GM19372 (cell line): Measurements from ENCODE around the gene AJAP1.

Experiments used
- ATAC-seq: cut with Tn5 transposase; IDR thresholded peaks from one replicate; pipeline ENCODE4 v1.9.1; 2021; ENCODE audit warnings: mild to moderate bottlenecking, low read depth, moderate library complexity; ENCODE audit not compliant: unreplicated experiment

Gene AJAP1

DNA sequence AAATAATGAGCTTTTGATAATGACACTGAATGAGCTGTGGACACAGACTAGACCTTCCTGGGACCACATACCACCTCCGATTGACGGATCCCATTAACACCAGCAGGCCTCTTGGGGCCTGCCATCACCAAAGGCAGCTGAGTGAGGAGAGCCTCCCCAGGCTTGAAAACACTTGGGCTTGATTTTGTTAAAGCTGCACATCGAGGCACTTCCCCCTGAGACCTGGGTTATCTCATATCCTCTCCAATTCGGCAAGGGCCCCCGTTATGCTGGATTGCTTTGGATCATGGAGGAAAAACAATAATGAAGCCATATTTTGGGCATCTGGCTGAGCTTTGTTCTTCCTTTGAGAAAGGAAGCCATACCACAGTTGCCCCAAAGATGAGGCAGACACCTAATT, 143.0 kb downstream of the AJAP1 start:
- no peak for ATAC-seq

- ATAC-seq = no peak
These were observed 146.9 kb downstream of the AJAP1 start for GRCh38 chr1:4801192-4801924.

DNA sequence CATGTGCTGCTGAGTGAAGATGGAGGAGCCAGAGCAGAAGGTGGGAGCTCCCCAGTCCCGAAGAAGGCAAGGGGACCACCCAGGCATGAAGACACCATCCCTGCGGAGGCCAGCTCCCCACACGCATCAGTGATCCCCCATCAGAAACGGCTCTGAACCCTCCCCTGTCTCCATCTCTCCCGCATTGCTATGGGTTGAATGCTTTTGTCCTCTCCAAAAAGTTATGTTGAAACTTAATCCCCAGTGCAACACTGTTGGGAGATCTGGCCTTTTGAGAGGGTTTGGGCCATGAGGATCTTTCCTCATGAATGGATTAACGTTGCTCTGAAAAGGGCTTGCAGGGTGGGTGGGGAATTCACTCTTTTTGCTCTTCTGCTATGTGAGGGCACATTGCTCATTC, 147.6 kb downstream of the AJAP1 start:
- no peak for ATAC-seq

- no peak for ATAC-seq
These were observed 148.9 kb downstream of the AJAP1 start for GRCh38 chr1:4803335-4803734.

- ATAC-seq = no peak
These were observed 151.6 kb downstream of the AJAP1 start for GRCh38 chr1:4805987-4806386.

DNA sequence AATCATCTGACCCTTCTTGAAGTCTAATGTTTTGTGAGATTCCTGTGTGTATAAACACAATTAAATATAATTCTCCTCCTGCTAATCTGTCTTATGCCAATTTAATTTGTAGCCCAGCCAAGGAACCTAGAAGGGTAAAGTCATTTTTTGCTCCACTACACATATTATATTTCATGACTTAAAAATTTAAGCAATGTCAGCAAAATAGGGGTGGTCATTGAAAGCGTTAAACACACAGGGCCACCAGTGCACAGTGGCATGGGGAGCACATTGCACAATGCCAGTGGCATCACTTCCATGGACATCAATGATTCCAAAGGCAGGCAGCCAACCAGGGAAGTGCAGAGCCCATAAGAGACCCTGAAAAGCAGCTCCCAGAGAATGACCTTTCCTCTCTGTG, 166.1 kb downstream of the AJAP1 start:
- no peak for ATAC-seq

- no peak for ATAC-seq
These were observed 171.5 kb downstream of the AJAP1 start for GRCh38 chr1:4825800-4826450.

- no peak for ATAC-seq
These were observed 176.3 kb downstream of the AJAP1 start for GRCh38 chr1:4830707-4831106.

DNA sequence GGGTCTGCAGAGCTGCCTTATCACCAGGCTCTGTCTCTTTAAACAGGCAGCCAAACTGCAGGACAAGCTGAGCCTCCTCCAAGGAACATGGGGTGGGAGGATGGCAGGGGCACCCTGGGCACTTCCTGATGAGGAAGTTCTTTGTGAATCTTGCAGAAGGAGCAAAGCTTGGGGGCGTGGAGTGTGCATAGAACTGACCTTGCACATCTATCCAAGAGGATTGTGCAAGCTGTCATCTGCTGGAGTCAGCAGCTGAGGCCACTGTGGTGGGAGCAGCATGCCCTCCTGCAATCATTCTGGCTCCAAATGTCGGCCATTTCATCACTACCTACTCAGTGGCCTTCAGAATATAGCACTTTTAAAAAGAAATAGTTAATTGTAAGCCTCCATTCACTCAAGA, 182.2 kb downstream of the AJAP1 start:
- no peak for ATAC-seq

GRCh38 chr1:4837031-4837600, 182.7 kb downstream of the AJAP1 start:
- no peak for ATAC-seq

DNA sequence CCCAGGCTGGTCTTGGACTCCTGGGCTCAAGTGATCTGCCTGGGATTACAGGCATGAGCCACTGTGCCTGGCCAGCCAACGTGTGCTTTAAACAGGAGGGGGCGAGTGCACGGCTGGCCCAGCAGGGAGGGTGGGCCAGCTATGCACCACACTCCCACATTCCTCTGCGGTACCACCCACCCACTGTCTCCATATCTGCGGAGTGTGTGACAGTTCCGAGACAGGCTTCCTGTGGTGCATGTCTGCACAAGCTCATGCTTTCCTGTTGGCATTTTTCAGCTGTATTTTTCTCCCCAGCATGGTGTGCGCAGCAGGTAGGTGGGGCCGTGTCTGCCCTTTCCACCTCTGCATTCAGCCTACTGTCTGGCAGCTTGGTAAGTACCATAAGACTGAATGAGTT, 183.3 kb downstream of the AJAP1 start:
- no peak for ATAC-seq

DNA sequence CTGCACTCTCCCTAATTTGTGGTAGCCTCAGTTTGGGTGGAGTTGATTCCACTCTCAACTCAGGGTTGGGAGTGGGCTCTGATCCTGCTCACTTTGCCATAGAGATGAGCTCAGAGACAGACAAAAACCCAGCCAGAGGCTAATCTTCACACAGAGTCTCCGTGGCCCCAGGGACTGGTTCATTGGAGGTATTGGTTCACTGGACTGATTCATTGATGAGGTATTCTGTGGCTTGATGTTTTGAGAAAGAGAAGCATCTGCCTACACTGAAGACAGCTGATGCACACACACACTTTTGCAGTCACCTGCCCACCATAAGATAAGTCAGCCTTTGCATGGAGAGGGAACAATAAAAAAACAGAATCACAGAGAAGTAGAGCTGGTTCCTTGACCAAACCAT, 183.8 kb downstream of the AJAP1 start:
- no peak for ATAC-seq
